Gastroesophageal sphincter (tissue), 3 donors: ENCODE data around the gene CHRNA9.

Experiments
- EP300 ChIP-seq: sonication (generic); formaldehyde crosslinking; IDR thresholded peaks from one replicate; pipeline ENCODE4 v1.6.1; 2017; ENCODE audit warnings: antibody characterized with exemption, mild to moderate bottlenecking
- TF ChIP-seq, protein P1 (sequence below), 4 experiments: fragments of 200-600 bp in 2 of 4; fragments of 450-650 bp in 2 of 4; sonication (generic) in 1 of 4; IDR thresholded peaks; one replicate each; pipeline ENCODE4 v1.5.1; 2017 to 2019; ENCODE audit warnings: antibody characterized with exemption in 4 of 4, mild to moderate bottlenecking in 2 of 4, moderate library complexity in 2 of 4

DNA sequence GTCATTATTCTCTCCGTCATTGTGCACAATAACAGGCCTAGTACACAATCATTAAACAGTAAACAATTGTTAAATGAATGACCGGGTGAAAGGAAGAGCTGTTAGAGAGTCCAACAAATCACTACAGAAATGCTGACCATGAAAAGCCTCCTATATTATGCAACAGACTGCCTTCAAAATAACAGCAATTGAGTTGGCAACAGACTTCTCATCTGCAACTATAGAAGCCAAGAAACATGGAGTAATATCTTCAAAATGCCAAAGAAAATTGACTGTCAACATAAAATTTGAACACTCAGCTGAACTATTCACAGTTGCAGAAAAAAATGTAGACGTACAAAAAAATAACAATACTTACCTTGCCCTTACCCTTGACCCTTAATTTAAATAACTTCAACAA, 26.2 kb downstream of the CHRNA9 start:
- TF ChIP-seq, protein P1, sequence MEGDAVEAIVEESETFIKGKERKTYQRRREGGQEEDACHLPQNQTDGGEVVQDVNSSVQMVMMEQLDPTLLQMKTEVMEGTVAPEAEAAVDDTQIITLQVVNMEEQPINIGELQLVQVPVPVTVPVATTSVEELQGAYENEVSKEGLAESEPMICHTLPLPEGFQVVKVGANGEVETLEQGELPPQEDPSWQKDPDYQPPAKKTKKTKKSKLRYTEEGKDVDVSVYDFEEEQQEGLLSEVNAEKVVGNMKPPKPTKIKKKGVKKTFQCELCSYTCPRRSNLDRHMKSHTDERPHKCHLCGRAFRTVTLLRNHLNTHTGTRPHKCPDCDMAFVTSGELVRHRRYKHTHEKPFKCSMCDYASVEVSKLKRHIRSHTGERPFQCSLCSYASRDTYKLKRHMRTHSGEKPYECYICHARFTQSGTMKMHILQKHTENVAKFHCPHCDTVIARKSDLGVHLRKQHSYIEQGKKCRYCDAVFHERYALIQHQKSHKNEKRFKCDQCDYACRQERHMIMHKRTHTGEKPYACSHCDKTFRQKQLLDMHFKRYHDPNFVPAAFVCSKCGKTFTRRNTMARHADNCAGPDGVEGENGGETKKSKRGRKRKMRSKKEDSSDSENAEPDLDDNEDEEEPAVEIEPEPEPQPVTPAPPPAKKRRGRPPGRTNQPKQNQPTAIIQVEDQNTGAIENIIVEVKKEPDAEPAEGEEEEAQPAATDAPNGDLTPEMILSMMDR (IDR thresholded peaks at IDR 0.05): no peak
- no peak for TF ChIP-seq EP300
